D721Med (cell line): ENCODE results near the gene SHC2.

Experiments
- DNase-seq: peaks from one replicate; pipeline ENCODE4 v3.0.0; 2011; ENCODE audit warnings: low spot score; ENCODE audit not compliant: insufficient read length
- FAIRE-seq: peaks from 2 replicates; lab custom pipeline; 2011; peaks lifted over from hg19 to GRCh38; lab: Jason Lieb, UNC
- TF ChIP-seq, protein P1 (sequence below): IDR thresholded peaks from 2 replicates; pipeline ENCODE4 v1.5.1; 2012; ENCODE audit warnings: mild to moderate bottlenecking, control low read depth; ENCODE audit not compliant: insufficient read depth; ENCODE audit errors: missing control alignments

SHC2 gene

DNA sequence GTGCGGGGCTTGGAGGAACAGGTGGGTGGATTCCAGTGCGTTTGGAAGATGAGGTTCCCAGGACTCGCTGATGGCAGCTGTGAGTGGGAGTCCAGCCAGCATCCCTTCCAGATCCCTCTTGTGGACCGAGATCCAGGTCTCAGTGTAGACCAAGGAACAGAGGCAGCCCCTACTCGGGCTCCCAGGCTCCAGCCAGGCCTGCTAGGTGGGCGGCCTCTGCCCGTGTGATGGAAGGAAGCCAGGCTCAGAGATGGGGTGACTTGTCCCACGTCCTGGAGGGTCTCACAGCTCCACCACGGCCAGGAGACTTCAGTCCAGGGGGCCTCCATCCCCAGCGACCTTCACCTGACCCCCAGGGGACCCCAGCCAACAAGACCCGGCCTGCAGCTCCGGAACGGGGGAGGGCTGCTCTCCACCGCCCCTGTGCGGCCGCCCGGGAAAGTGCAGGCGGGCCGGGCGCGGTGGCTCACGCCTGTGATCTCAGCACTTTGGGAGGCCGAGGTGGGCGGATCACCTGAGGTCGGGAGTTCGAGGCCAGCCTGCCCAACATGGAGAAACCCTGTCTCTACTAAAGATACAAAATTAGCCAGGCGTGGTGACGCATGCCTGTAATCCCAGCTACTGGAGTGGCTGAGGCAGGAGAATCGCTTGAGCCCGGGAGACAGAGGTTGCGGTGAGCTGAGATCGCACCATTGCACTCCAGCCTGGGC, 34.7 kb upstream of the SHC2 start:
- DNase-seq (no peak), FAIRE-seq (no peak)
- TF ChIP-seq, protein P1, sequence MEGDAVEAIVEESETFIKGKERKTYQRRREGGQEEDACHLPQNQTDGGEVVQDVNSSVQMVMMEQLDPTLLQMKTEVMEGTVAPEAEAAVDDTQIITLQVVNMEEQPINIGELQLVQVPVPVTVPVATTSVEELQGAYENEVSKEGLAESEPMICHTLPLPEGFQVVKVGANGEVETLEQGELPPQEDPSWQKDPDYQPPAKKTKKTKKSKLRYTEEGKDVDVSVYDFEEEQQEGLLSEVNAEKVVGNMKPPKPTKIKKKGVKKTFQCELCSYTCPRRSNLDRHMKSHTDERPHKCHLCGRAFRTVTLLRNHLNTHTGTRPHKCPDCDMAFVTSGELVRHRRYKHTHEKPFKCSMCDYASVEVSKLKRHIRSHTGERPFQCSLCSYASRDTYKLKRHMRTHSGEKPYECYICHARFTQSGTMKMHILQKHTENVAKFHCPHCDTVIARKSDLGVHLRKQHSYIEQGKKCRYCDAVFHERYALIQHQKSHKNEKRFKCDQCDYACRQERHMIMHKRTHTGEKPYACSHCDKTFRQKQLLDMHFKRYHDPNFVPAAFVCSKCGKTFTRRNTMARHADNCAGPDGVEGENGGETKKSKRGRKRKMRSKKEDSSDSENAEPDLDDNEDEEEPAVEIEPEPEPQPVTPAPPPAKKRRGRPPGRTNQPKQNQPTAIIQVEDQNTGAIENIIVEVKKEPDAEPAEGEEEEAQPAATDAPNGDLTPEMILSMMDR, result peak; percentile 44

DNA sequence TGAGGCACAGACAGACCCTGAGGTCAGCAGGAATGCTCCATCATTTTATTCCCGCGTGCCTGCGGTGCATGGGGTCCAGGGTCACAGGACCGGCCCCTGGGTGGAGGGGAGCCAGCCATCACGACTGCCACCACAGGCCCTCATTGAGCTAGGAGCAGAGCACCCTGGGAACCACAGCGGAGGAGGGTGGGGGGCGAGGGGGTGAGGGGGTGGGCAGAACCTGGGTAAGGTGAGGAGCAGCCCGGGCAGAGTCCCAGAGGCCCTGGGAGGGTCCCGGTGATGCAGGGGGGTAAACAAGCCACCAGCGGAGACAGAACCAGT, 34.2 kb upstream of the SHC2 start:
- FAIRE-seq, result no peak

DNA sequence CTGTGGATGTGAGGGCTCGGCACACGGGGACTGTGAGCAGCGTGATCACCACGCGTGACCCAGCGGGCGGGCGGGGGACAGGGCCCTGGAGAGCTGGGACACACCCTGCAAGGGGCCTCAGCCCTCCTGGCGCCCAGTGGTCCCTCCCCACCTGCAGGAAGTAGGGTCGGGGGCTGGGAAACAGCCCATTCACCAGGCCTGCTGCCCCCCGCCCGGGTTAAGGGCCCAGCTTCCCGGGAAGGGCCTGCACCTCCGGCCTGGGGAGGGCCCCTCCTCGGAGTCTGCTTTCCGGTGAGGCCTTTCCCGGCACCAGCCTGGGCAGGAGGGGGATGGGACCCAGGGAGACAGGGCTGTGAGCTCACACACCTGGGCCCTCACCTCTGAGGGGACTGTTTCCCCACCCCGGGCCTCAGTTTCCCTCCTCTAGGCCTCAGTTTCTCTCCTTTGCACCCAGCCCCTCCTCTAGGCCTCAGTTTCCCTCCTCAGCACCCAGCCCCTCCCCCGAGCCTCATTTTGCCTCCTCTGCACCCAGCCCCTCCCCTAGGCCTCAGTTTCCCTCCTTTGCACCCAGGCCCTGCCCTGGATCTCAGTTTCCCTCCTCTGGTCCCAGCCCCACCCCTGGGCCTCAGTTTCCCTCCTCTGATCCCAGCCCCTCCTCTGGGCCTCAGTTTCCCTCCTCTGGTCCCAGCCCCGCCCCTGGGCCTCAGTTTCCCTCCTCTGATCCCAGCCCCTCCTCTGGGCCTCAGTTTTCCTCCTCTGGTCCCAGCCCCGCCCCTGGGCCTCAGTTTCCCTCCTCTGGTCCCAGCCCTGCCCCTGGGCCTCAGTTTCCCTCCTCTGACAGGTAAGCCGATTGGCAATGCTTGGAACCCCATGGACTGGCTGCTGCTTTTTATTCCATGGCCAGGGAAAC, 33.6 kb upstream of the SHC2 start:
- TF ChIP-seq, protein P1, result no peak
- DNase-seq, result no peak
- FAIRE-seq, result no peak

More for the DNA sequence above, 34.2 kb upstream of the SHC2 start:
- DNase-seq, result no peak
- TF ChIP-seq, protein P1, result no peak

DNA sequence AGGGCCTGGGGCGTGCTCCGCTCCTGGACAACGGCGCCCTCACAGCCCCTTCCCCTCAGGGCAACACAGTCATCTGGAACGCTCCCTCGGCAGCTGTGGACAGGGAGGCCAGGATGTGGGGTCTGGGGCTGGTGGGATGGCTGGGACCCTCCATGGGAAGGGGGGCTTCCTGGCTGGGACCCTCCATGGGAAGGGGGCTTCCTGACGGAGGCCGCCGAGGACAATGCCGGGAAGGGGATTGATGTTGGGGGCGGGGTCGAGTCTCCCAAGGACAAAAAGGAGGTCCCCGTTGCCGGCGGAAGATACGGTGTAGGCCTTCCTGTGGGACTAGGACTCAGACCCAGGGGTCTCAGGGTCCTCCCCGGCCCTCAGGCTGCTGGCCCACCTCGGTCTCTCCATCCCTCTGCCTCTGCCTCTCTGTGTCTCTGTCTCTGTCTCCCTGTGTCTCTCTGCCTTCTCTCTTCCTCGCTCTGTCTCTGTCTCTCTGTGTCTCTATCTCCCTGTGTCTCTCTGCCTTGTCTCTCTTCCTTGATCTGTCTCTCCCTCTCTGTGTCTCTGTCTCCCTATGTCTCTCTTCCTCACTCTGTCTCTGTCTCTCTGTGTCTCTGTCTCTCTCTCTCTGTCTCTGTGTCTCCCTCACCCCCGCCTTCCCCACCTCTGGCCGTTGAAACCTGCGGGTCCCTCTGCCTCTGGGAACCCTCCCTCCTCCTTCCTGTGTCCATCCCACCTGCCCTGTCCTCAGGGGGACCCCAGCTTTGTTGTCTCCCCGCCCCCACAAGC, 32.7 kb upstream of the SHC2 start:
- no peak for FAIRE-seq
- no peak for DNase-seq
- TF ChIP-seq, protein P1, result no peak

DNA sequence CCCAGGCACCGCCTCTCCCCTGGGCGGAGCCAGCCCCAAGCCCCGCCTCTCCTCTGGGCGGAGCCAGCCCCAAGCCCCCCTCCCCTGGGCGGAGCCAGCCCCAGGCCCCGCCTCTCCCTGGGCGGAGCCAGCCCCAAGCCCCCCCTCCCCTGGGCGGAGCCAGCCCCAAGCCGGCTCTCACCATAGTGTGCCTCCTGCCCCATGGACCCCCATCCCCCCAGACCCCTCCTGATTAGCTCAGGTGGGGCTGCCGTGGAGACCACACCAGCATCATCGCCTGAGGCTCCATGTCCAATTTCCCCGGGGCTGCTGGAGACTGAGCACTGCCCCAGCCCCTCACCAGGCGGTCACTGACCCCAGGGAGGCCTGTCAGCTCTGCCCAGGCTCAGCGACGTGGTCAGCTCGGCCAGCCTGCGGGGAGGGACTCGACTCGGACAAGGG, 31.3 kb upstream of the SHC2 start:
- FAIRE-seq (no peak), DNase-seq (no peak)
- TF ChIP-seq, protein P1, result no peak

DNA sequence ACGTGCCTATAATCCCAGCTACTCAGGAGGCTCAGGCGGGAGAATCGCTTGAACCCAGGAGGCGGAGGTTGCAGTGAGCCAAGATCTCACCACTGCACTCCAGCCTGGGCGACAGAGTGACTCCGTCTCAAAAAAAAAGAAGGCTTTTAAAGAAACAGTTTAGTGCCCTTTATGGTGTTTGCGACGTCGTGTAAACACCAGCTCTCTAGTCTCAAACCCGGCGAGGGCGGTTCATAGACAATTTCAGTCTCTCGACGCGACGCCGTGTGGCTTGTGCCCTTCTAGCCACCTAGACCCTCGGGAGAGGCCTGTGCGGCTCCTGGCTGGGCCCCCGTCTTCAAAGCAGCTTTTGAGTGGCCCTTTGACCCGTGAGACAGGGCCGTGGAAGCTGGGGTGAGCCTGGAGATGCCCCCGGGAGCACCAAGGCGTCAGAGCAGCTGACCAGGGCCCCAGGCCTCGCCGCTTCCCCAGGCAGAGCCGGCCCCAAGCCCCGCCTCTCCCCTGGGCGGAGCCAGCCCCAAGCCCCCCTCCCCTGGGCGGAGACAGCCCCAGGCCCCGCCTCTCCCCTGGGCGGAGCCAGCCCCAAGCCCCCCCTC, 30.4 kb upstream of the SHC2 start:
- TF ChIP-seq, protein P1, result no peak
- DNase-seq (no peak), FAIRE-seq (no peak)
